ENCODE measurements around the gene PGLYRP4. TPM values are rescaled to one million over a fixed set of nuclear protein-coding genes. Genes with fewer than 3 reads are reported as not detected.
A peak's percentile ranks its signal among the peaks of the same experiment; 100 is the strongest.
"Not testable (repeated sequence)": the region's sequence is repeated elsewhere in the genome, so short reads cannot be mapped to it uniquely, and the experiment has no call there.

PGLYRP4 gene
- polyA plus RNA-seq, 3 donors = not detected

GRCh38 chr1:153359241-153359640 is 10.6 kb upstream of the PGLYRP4 start:
- no peak for DNase-seq (ENCODE audit: extremely low read depth in 1 of 11, low read depth in 9 of 11, low spot score in 4 of 11)

- no peak for DNase-seq (ENCODE audit: extremely low read depth in 1 of 11, low read depth in 9 of 11, low spot score in 4 of 11)
Observed at GRCh38 chr1:153358691-153358975, 10.0 kb upstream of the PGLYRP4 start.

GRCh38 chr1:153357853-153358690 is 9.4 kb upstream of the PGLYRP4 start, which contains the start of gene S100A9:
Gene S100A9, plus strand, starts transcription at chr1:153357854. Its CDS starts 430 bp downstream, at chr1:153358284.
- DNase-seq (ENCODE audit: extremely low read depth in 1 of 11, low read depth in 9 of 11, low spot score in 4 of 11) = no peak

DNA sequence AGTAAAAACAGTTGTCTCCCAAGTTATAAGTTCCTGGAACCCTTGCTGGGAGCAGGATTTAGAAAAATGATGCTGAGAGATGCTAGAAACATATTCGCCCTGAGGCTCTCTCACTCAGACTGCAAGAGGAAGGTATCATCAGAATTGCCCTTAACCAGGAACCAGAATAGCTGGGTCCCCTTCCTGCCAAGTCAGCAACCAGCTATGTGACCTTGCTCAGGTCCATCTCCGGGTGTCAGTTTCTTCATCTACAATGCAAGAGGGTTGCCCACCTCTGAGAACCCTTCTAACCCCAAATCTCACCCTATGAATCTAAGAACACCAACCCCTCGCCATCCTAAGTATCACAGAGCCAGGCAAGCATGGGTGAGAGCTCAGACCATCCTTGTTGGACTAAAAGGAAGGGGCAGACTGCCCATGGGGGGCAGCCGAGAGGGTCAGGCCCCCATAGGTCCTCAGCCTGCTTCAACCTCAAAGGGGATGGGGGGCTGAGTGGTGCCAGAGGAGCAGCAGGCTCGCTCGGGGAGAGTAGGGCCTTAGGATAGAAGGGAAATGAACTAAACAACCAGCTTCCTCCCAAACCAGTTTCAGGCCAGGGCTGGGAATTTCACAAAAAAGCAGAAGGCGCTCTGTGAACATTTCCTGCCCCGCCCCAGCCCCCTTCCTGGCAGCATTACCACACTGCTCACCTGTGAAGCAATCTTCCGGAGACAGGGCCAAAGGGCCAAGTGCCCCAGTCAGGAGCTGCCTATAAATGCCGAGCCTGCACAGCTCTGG is 8.6 kb upstream of the PGLYRP4 start:
- no peak for DNase-seq (ENCODE audit: extremely low read depth in 1 of 11, low read depth in 9 of 11, low spot score in 4 of 11)

- no peak for DNase-seq (ENCODE audit: extremely low read depth in 1 of 11, low read depth in 9 of 11, low spot score in 4 of 11)
Observed at GRCh38 chr1:153356392-153357075, 7.9 kb upstream of the PGLYRP4 start.

DNA sequence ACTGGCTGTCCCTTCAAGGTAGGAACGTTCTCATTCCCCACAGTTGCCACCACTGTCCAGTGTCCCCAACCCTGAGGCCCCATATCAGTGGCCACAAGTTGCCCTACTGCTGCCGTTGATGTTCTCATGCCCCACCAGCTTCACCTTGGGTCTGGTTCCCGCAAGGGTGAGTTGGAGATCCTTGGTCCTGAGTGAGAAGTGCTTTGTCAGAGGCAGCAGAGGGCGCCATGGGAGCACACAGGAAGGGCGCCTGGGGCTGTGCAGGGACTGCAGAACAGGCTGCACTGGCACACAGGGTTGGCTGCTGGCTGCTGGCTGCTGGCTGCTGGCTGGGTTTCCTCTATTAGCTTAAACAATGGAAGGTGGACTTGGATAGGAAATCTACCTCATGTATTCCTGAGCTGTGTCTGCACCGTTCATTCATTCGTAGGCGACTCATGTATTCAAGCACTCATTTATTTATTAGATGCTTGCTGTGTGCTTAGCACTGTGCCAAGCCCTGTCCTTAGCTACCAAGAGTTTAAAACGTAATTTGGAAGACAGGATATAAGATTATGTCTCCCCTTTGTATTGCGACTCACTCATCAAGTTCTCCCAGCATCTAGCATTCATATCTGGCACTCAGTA is 6.9 kb upstream of the PGLYRP4 start:
- DNase-seq (ENCODE audit: extremely low read depth in 1 of 11, low read depth in 9 of 11, low spot score in 4 of 11) = no peak

- no peak for DNase-seq (ENCODE audit: extremely low read depth in 1 of 11, low read depth in 9 of 11, low spot score in 4 of 11)
Observed at GRCh38 chr1:153354515-153355193, 6.0 kb upstream of the PGLYRP4 start.

DNA sequence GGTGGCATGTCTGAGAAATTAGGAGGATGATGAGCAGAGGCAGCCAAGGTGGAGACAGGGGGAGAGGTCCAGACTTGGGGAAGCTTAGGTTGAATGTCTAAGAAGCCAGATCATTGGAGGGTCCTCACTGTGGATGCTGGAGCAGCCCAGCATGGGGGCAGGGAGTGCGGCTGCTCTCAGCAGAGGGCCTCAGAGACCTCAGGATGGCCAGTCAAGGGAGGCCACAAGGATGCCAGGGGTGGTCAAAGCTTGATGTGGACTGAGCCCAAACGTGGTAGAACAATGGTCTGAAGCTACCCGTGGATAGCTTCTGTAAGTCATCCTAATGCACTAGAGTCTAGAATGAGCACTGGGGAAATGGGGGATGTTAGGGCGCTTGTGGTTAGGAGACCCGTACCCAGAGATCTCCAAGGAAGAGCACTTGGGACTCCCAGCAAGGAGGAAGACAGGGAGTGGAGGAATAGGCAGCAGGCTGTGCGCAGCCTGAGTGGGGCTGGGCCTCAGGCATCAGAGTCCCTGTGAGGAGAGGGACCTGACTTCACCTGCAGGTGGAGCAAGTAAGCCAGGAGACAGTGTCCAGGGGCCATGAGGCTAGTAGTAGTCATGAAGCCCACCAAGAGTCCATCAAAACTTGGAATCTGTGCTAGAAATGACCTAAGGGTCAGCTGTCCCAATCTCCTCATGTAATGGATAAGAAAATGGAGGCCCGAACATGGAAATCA is 4.7 kb upstream of the PGLYRP4 start:
- no peak for DNase-seq (ENCODE audit: extremely low read depth in 1 of 11, low read depth in 9 of 11, low spot score in 4 of 11)

DNA sequence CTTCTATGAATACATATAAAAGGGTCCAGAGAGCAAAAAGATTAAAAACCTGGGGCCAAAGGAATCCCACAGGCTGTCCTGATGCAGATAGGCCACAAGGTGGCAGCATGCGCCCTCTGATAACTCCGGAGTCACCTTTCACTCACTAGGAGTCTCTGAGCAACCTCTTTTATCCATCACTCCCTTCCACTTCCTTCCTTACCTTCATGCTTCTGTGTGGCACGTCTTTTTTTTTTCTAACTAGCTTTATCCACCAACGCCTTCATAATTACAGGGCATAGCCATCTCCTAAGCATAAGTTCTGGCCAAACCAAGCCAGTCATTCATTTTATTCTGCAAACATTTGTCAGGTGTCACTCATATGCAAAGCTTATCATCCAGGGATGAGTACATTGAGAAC is 3.9 kb upstream of the PGLYRP4 start:
- peak in 10 of 11 donors; percentile 17 to 50 (median 42) for DNase-seq (ENCODE audit: extremely low read depth in 1 of 11, low read depth in 9 of 11, low spot score in 4 of 11)

- no peak for DNase-seq (ENCODE audit: extremely low read depth in 1 of 11, low read depth in 9 of 11, low spot score in 4 of 11)
Observed at GRCh38 chr1:153350321-153350957, 1.8 kb upstream of the PGLYRP4 start.

DNA sequence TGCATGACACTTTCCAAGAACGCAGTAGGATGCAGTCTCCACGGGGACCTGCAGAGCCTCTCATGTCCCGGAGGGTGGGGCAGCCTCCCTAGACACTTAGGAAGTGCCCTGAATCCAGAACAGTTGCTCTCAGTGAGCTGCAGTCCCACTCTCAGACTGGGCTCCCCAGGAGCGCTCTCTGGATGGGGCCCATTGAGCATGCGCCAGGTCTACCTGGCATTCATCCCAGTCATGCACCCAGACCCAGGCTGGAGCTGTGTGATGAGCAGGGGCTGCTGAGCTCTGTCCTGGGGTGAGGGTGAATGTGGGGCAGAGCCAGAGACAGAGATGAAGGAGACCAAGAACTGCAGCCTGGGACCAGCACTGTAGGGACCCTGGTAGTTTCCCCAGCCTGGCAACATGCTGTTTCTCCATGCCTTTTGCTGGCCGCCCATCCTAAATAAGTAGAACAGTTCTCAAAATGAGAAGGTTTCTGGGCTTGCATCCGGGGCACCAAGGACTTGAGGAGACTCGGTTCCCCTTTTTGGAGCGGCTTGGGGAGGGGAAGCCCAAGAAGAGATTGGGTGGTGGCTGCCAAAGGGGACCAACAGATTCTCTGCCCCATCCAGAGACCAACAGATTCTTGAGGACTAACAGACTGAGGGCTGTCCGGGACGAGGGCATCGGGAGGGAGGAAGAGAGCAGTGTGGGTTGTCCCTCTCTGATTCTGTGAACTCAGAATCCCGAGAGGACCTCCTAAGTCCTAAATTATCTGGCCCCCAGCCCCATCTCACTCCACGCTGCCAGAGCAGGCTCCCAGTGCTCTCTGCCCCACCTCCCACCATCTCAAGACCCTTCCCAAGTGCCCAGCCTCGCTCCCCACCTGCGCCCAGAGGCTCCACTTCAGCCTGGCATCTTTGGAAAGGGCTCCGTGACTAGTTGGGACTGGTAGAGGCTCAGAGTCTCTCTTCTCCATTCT is 1.0 kb upstream of the PGLYRP4 start:
- no peak for DNase-seq (ENCODE audit: extremely low read depth in 1 of 11, low read depth in 9 of 11, low spot score in 4 of 11)

DNA sequence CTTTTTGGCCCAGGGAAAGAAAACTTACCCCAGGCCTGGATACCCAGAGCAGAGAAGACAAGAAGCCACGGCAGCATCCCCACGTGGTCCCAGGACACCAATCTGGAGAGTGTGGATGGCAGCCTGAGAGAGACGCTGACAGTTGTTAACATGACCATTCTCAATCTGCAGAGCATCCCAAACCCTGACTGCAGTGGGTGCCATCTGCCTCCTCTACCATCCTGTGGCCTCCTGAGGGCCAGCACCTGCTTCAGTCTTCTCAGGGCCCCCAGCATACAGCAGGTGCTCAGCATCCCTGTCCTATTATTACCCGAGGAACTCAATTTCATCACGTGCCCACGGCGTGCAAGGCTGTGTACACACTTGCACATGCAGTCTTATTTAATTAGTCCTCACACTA is 785 bp downstream of the PGLYRP4 start:
- DNase-seq (ENCODE audit: extremely low read depth in 1 of 11, low read depth in 9 of 11, low spot score in 4 of 11) = no peak

GRCh38 chr1:153347049-153347448 is 1.6 kb downstream of the PGLYRP4 start:
- not testable (repeated sequence) for DNase-seq (ENCODE audit: extremely low read depth in 1 of 11, low read depth in 9 of 11, low spot score in 4 of 11)

- DNase-seq (ENCODE audit: extremely low read depth in 1 of 11, low read depth in 9 of 11, low spot score in 4 of 11) = no peak
Observed at GRCh38 chr1:153346077-153346723, 2.4 kb downstream of the PGLYRP4 start.

DNA sequence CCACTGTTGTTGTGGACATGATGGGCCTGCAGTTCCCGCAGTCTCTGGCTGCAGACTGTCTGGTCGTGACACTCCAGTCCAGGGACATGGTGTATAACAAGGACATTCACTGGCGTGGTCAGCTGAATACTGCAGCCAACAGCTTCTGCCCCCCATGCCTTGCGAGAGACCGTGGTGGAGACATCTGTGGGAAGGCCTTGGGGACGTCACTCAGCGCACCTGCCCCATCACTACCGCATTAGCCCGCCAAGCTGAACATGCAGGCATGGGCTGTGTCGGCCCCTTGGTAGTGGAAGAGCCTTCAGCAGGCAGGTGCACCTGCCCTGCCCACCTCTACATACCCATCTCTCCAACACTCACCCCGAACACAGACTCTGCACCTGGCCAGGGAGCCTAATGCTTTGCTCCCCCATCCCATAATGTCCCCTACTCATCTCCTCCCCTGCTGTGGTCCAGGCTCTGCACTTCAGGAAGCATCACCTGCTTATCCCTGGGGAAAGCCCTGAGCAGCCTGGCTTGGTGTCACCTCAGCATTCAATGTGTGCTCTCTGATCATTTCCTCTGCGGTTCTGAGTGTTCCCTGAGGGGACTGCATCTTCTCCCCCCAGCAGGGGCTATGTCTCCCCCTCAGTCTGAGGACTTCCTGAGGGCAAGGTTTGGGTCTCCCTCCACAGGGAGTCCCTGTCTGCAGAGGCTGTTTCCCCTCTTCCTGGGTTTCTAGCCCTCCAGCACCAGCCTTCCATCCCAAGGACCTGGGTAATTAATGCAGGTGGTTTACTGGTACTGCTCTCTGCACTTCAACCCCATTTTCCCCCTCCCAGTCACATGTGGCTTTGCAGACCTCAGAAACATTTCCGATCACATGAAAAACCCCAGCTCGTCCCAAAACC is 3.2 kb downstream of the PGLYRP4 start:
- DNase-seq (ENCODE audit: extremely low read depth in 1 of 11, low read depth in 9 of 11, low spot score in 4 of 11) = no peak

- DNase-seq (ENCODE audit: extremely low read depth in 1 of 11, low read depth in 9 of 11, low spot score in 4 of 11) = no peak
Observed at GRCh38 chr1:153344718-153345025, 4.0 kb downstream of the PGLYRP4 start.
